Effector memory CD4-positive, alpha-beta T cell (primary cell): ENCODE results near the gene P4HB.

Experiments
- DNase-seq, 3 donors: peaks; one replicate each; pipeline ENCODE4 v3.0.0-alpha.2; 2020
- H3K27ac ChIP-seq: 2 replicates; pipeline ENCODE4 v1.7.0; 2013; ENCODE audit warnings: mild to moderate bottlenecking, low read length, moderate library complexity; ENCODE audit not compliant: insufficient read depth, poor library complexity, severe bottlenecking
- H3K27me3 ChIP-seq: replicated peaks from 2 replicates; pipeline ENCODE4 v1.7.0; 2013; ENCODE audit warnings: mild to moderate bottlenecking, low read length; ENCODE audit not compliant: insufficient read depth, control insufficient read depth, poor library complexity, severe bottlenecking
- H3K36me3 ChIP-seq: 2 replicates; pipeline ENCODE4 v1.7.0; 2013; ENCODE audit warnings: mild to moderate bottlenecking, low read length, moderate library complexity; ENCODE audit not compliant: control insufficient read depth, insufficient read depth
- H3K4me1 ChIP-seq: 2 replicates; pipeline ENCODE4 v1.7.0; 2013; ENCODE audit warnings: low read length, mild to moderate bottlenecking; ENCODE audit not compliant: control insufficient read depth, insufficient read depth, poor library complexity, severe bottlenecking
- H3K4me3 ChIP-seq: 2 replicates; pipeline ENCODE4 v1.7.0; 2013; ENCODE audit warnings: low read length, low read depth, mild to moderate bottlenecking; ENCODE audit not compliant: insufficient read depth, poor library complexity, severe bottlenecking
- H3K9me3 ChIP-seq: 2 replicates; pipeline ENCODE4 v1.7.0; 2013; ENCODE audit warnings: mild to moderate bottlenecking, low read length, moderate library complexity; ENCODE audit not compliant: control insufficient read depth

The P4HB gene

GRCh38 chr17:81868674-81869220, 8.4 kb upstream of the P4HB start:
- H3K4me3 ChIP-seq, result no peak overlapping the region
- no peaks in the 10 kb centered on the region for H3K9me3 ChIP-seq
- H3K27ac ChIP-seq, result peak overlapping the region; percentile 95
- no peak for DNase-seq
- no peaks in the 10 kb centered on the region for H3K27me3 ChIP-seq
- H3K4me1 ChIP-seq, result peaks cover 45% of the 10 kb centered on the region
- peaks cover 24% of the 10 kb centered on the region for H3K36me3 ChIP-seq

- H3K4me1 ChIP-seq, result peaks cover 43% of the 10 kb centered on the region
Observed at GRCh38 chr17:81867991-81868673, 7.8 kb upstream of the P4HB start.

GRCh38 chr17:81867170-81867990, 7.0 kb upstream of the P4HB start:
- Histone ChIP-seq H3K36me3 (peaks cover 24% of the 10 kb centered on the region), H3K27me3 (no peaks in the 10 kb centered on the region), H3K9me3 (no peaks in the 10 kb centered on the region), H3K27ac (peak overlapping the region; percentile 14), H3K4me3 (no peak overlapping the region), H3K4me1 (peaks cover 38% of the 10 kb centered on the region)
- DNase-seq, result no peak

More at GRCh38 chr17:81867991-81868673, 7.8 kb upstream of the P4HB start:
- DNase-seq, result no peak
- Histone ChIP-seq H3K27me3 (no peaks in the 10 kb centered on the region), H3K9me3 (no peaks in the 10 kb centered on the region), H3K36me3 (peaks cover 24% of the 10 kb centered on the region), H3K27ac (peak overlapping the region; percentile 14), H3K4me3 (no peak overlapping the region)

GRCh38 chr17:81866440-81867169, 6.3 kb upstream of the P4HB start:
- H3K9me3 ChIP-seq, result no peaks in the 10 kb centered on the region
- peak overlapping the region; percentile 14 for H3K27ac ChIP-seq

GRCh38 chr17:81865733-81866439, 5.6 kb upstream of the P4HB start:
- H3K27me3 ChIP-seq, result no peaks in the 10 kb centered on the region
- no peak overlapping the region for H3K4me3 ChIP-seq
- H3K9me3 ChIP-seq, result no peaks in the 10 kb centered on the region
- H3K4me1 ChIP-seq, result peaks cover 31% of the 10 kb centered on the region
- H3K36me3 ChIP-seq, result peaks cover 24% of the 10 kb centered on the region
- no peak overlapping the region for H3K27ac ChIP-seq
- DNase-seq, result no peak

More at GRCh38 chr17:81866440-81867169, 6.3 kb upstream of the P4HB start:
- peaks cover 24% of the 10 kb centered on the region for H3K36me3 ChIP-seq
- no peak for DNase-seq
- no peaks in the 10 kb centered on the region for H3K27me3 ChIP-seq
- peaks cover 31% of the 10 kb centered on the region for H3K4me1 ChIP-seq
- no peak overlapping the region for H3K4me3 ChIP-seq

DNA sequence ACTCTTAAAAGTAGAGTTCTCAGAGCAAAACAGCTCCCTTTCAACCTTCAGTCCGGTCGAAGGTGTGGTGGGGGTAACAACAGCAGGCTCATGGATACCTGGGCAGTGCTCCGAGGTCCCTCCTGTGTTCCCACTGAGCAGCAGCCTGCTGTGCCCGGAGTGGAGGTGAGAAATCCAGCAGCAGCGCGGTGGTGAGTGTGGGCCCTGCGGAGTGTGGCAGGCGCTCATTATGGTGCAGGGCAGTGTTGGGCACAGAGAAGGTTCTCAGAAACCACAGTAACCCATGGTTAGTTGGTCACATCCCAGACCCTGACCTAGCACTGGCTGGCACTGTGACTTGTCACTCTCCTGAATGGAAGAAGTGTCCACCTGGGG, 5.0 kb upstream of the P4HB start:
- Histone ChIP-seq H3K36me3 (peaks cover 24% of the 10 kb centered on the region), H3K27me3 (no peaks in the 10 kb centered on the region), H3K4me1 (peaks cover 31% of the 10 kb centered on the region), H3K27ac (no peak overlapping the region), H3K4me3 (no peak overlapping the region), H3K9me3 (no peaks in the 10 kb centered on the region)
- DNase-seq, result no peak

DNA sequence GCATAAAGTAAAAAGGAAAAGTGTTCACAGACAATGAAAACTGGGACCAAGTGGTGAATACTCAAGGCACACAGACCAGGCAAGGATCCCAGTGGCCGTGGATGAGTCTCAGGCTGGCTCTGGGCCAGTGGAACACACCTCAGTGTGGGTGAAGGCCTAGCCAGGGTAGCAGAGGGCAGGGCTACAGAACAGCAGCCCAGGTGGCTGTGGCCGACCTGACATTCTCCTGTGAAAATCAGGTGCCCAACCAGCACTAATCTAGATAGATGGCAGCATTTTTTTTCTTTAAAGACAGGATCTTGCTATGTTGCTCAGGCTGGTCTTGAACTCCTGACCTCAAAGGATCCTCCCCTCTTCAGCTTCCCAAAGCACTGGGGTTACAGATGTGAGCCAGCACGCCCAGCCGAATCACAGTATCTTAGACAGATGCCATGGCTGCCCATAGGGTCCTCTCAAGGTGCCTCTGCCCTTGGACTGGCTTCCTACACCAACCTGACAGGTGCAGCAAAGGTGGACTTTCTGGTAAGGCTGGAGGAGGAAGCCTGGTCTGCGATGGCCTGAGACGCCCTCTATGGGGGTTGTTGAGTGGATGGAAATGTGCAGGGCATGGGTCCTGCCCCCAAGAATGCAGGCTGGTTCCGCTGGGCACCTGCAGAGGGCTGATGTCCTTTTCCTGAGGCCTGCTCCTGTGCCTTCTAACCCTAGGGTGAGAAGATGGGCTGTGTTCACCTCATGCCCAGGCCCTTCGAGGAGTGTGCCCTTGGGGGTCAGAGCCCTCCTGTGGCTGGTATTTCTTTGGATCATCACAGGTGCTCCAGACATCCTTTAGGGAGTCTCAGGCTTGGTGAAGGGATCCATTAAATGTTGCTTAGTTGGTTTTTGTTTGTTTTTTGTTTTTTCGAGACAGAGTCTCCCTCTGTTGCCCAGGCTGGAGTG, 3.8 kb upstream of the P4HB start:
- Histone ChIP-seq H3K9me3 (no peaks in the 10 kb centered on the region), H3K4me3 (no peak overlapping the region), H3K27ac (no peak overlapping the region), H3K27me3 (no peaks in the 10 kb centered on the region), H3K4me1 (peaks cover 26% of the 10 kb centered on the region), H3K36me3 (peaks cover 17% of the 10 kb centered on the region)
- DNase-seq, result no peak

DNA sequence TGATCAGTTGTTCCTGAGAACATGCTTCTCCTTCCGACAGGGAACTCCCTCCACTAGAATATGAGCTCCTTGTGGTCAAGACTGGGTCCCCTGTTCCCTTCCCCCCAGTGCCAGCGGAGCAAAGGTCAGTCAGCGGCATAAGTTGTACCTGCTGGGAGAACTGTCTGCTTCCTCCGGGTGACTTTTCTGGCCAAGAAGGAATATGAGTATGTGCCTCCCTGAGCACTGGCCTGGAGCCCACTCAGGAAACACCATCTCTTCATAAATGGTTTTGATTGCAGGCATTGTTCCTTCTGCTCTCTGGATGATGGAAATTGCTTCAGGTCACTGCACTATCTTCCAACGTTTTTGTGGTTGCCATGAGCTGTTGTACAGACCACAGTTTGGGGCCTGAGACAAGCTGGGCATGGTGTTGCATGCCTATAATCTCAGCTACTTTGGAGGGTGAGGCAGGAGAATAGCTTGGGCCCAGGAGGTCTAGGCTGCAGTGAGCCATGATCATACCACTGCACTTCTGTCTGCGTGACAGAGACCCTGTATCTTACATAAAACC, 2.9 kb upstream of the P4HB start:
- no peak overlapping the region for H3K4me3 ChIP-seq
- DNase-seq, result no peak
- H3K27me3 ChIP-seq, result no peaks in the 10 kb centered on the region
- H3K27ac ChIP-seq, result no peak overlapping the region
- H3K9me3 ChIP-seq, result no peaks in the 10 kb centered on the region
- H3K4me1 ChIP-seq, result peaks cover 27% of the 10 kb centered on the region
- H3K36me3 ChIP-seq, result peaks cover 16% of the 10 kb centered on the region
